LNCAP (cell line): ENCODE data around the gene NRL.

ENCODE experiments used
- TF ChIP-seq, protein P1 (sequence below): fragments of 450-650 bp; IDR thresholded peaks from 2 replicates; pipeline ENCODE4 v1.5.1; 2017; ENCODE audit warnings: mild to moderate bottlenecking

The NRL gene

DNA sequence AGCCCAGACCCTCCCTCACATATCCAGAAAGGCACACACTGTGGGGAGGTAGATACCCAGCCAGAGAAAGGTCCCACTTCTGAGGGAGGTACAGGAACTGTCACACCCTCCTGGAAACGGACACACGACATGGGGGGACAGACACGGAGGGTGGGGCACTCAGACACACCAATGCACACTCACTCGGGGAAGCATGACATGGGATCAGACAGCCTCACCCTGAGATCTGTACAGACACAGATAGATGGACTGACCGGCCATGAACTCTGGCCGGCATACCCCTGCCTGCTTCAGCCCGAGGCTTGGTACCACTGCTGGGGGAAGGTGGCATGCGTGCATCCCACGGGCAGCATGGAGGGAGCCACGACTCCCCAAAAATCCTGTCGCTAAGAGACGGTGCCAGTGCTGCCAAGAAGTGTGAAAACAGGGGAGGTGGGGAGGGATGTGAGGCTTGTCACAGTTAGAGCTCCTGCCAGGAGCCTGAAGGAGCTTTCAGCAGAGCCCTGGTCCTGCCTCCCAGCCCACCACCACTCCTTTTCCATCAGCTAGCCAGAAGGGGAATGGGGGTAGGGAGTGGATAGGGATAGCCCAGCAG is 42.8 kb downstream of the NRL start:
- TF ChIP-seq, protein P1, sequence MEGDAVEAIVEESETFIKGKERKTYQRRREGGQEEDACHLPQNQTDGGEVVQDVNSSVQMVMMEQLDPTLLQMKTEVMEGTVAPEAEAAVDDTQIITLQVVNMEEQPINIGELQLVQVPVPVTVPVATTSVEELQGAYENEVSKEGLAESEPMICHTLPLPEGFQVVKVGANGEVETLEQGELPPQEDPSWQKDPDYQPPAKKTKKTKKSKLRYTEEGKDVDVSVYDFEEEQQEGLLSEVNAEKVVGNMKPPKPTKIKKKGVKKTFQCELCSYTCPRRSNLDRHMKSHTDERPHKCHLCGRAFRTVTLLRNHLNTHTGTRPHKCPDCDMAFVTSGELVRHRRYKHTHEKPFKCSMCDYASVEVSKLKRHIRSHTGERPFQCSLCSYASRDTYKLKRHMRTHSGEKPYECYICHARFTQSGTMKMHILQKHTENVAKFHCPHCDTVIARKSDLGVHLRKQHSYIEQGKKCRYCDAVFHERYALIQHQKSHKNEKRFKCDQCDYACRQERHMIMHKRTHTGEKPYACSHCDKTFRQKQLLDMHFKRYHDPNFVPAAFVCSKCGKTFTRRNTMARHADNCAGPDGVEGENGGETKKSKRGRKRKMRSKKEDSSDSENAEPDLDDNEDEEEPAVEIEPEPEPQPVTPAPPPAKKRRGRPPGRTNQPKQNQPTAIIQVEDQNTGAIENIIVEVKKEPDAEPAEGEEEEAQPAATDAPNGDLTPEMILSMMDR = no peak

DNA sequence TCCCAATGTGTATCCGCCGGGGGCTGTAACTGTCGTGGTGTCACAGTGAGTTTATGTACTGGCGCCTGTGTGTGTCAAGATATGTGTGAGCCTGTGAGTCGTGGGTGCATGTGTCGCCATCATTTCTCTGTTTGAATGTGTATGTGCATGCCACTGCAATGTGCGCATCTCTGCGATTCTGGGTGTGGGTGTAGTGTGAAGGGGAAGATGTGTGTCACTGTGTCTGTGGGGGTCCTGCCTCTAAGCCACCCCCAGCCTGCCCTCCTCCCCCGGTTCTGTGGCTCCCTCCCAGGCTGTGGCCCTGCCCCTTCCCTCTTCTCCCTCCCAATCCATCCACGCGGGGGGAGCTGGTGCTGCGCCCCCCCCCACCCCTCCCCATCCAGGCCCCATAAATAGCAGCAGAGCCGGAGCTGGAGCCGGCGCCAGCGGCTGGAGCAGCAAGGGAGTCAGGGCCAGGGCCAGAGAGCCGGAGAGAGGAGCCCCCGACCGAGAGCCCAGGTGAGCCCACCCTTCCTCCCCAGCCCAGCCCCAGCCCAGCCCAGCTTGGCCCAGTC is 43.5 kb downstream of the NRL start, which contains the start of gene CPNE6:
Gene CPNE6, plus strand, starts transcription at position 419 of the 554 bp plus-strand sequence. CDS start 1,375 bp downstream, outside the sequence.
- TF ChIP-seq, protein P1 = no peak

DNA sequence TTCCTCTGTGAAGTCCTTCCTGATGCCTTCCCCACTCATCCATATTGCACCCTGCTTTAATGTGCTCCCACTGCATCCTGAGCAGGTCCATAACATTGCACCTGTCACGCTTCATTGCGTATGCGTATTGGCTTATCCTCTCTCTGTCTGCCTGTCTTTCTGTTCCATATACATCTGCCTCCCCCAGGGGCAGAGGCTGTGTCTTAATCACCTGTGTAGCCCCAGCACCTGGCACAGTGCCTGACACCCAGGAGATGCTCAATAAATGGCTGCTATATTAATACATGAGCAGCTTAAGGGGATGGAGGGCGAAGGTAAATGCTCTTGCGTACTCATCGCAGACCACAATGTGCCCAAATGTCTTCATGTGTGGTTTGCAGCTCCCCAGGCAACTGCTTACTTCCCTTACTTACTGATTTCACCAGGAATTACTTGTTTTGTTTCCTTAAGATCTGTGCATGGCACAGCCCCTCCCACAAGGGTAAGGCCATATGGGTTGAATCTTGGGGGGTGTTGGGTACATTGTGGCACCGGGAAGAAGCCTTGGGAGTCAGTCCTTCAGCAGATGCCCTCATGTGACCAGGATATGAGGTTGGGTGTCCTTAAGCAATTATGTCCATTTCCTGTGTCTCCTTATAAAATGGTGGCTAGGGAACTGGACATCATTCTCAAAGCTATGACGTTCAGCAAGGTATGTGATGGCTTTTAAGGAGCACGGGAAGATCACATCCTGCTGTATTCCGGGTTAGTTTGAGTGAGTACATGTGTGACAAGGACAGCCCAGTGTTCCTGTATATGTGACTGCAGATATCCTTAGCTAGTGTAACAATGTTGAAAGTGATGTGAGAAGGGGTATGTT is 44.2 kb downstream of the NRL start:
- TF ChIP-seq, protein P1 = no peak

DNA sequence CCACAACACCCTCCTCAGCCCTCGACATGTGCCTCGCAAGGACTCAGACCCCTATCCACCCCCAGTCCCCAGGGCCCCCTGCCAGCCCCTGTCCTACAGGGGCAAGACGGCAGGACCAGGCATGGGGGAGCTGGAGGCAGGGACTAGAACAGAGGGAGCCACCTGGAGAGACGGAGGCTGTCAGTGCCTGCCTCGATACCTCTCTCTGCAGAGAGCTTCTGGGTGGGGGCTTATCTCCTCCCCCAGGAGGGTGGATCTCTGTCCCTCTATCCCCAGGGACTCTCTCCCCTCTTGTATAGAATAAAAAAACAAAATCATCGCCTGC is 45.4 kb downstream of the NRL start:
- TF ChIP-seq, protein P1 = no peak

GRCh38 chr14:24068711-24069410 is 45.9 kb downstream of the NRL start:
- TF ChIP-seq, protein P1 = no peak

DNA sequence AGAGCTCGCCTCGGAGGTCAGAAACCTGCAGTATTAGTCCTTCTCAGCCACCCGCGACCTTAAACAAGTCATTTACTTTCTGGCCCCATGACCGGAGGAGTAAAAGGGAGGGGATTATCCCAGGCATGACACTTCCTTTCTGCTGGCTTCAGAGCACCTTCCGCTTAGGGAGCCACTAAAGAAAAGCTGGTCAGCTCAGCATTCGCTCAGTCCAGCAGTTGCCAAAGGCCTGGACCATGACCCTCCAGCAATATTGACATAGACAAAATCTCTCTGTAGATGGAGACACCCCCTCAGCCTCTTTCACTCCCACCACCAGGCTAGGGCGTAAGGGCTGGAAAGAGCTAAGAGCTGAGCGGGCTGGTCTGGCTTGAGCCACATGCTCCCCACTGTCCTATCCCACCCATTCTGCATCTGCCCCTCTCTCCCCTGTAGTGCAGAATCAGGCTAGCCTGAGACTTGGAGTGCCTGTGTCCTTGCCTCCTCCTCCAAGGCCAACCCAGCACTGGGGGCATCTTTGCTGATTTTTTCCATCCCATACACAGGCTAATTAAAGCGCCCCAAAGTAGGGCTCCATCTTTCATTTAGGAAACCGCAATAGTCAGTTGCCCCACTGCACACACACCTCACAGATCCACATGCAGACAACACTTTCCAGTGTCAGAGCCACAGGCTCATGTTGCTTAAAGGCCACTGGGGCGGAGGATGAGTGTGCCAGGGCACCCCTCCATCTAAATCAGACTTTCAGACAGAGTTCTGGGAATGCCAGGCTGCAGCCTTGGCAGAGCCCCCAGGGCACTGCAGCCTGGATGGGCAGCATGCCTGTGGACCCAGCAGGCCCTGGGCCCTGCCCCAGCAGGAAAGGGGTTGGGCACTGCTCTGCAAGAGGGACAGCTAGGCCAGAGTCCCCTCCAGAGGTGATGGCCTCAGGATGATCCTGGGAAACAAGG is 47.3 kb downstream of the NRL start:
- TF ChIP-seq, protein P1 = no peak
